ENCODE data around the gene RNF152.

DNA sequence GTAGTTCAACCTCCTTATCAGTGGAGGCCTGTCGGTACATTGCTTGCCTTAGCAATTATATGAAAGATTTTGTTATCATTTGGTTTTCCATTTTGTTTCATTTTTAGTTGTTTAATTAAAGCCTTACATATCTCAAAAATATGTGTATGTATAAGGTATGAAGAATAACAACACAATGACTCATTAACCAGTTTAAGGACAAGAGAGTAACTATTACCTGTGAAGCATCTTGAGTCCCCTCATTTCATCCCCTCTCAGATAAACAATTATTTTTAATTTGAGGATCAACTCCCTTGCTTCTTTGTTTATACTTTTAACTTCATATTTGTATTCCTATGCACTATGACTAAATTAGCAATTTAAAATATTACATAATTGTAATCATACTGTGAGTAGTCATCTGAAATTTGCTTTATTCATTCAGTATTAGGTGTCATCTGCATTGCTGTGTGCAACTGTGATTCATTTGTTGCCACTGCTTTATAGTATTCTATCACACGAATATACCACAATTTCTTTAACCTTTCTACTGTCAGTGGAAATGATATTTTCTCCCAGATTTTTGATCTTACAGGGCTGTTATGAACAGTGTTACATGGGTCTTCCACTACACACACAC, 126.4 kb downstream of the RNF152 start:
- TF ChIP-seq, protein P1, sequence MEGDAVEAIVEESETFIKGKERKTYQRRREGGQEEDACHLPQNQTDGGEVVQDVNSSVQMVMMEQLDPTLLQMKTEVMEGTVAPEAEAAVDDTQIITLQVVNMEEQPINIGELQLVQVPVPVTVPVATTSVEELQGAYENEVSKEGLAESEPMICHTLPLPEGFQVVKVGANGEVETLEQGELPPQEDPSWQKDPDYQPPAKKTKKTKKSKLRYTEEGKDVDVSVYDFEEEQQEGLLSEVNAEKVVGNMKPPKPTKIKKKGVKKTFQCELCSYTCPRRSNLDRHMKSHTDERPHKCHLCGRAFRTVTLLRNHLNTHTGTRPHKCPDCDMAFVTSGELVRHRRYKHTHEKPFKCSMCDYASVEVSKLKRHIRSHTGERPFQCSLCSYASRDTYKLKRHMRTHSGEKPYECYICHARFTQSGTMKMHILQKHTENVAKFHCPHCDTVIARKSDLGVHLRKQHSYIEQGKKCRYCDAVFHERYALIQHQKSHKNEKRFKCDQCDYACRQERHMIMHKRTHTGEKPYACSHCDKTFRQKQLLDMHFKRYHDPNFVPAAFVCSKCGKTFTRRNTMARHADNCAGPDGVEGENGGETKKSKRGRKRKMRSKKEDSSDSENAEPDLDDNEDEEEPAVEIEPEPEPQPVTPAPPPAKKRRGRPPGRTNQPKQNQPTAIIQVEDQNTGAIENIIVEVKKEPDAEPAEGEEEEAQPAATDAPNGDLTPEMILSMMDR (IDR thresholded peaks at IDR 0.05) = no peak
- no peak for TF ChIP-seq EZH2phosphoT487 (IDR thresholded peaks at IDR 0.05)
